K562 (cell line): ENCODE data around the gene NOC4L. TPM values are rescaled to one million over a fixed set of nuclear protein-coding genes. Genes with fewer than 3 reads are reported as not detected.

Experiments used
- HCFC1 ChIP-seq: IDR thresholded peaks from 2 replicates; pipeline ENCODE4 v1.6.1; 2012; ENCODE audit warnings: low read depth, low read length, improper control_type of control experiment
- MAFK ChIP-seq: IDR thresholded peaks from 2 replicates; pipeline ENCODE4 v1.6.1; 2011; ENCODE audit warnings: low read length, improper control_type of control experiment
- RAD51 ChIP-seq: fragments of 450-650 bp; IDR thresholded peaks from 2 replicates; pipeline ENCODE4 v1.7.1; 2016; ENCODE audit warnings: low read depth, mild to moderate bottlenecking, borderline replicate concordance
- RB1 ChIP-seq: fragments of 450-650 bp; IDR thresholded peaks from 2 replicates; pipeline ENCODE4 v1.6.1; 2017; ENCODE audit warnings: low read depth, mild to moderate bottlenecking
- SLC30A9 ChIP-seq: fragments of 250-450 bp; sonication (Bioruptor Pico); IDR thresholded peaks from 2 replicates; pipeline ENCODE4 v1.8.0; 2022; ENCODE audit warnings: mild to moderate bottlenecking, moderate library complexity
- UBTF ChIP-seq, 2 experiments: IDR thresholded peaks; 2 replicates each; pipeline ENCODE4 v1.6.1; 2012; ENCODE audit warnings: improper control_type of control experiment in 2 of 2, low read depth in 2 of 2, low read length in 2 of 2, borderline replicate concordance in 1 of 2
- ZEB2 ChIP-seq: fragments of 450-650 bp; IDR thresholded peaks from 2 replicates; pipeline ENCODE4 v1.6.1; 2016
- ZFP30 ChIP-seq: fragments of 250-450 bp; sonication (Bioruptor Pico); IDR thresholded peaks from 2 replicates; pipeline ENCODE4 v1.8.0; 2022; ENCODE audit warnings: moderate library complexity, mild to moderate bottlenecking, inconsistent platforms, borderline replicate concordance
- ZKSCAN3 ChIP-seq: fragments of 250-450 bp; sonication (Bioruptor Pico); IDR thresholded peaks from 2 replicates; pipeline ENCODE4 v1.4.0; 2020
- ZNF121 ChIP-seq: sonication (generic); formaldehyde crosslinking; conservative IDR thresholded peaks from 2 replicates; pipeline ENCODE4 v1.8.0; 2022; ENCODE audit warnings: missing genetic modification reagents
- ZNF347 ChIP-seq: fragments of 450-650 bp; formaldehyde crosslinking; IDR thresholded peaks from 2 replicates; pipeline ENCODE4 v1.4.0; 2020; ENCODE audit warnings: low read depth, mild to moderate bottlenecking, moderate library complexity
- ZNF696 ChIP-seq: fragments of 250-450 bp; sonication (Bioruptor Pico); conservative IDR thresholded peaks from 2 replicates; pipeline ENCODE4 v1.4.0; 2020; ENCODE audit warnings: mild to moderate bottlenecking, moderate library complexity
- polyA plus RNA-seq, 8 experiments: library from polyadenylated mRNA; depleted of rRNA in 4 of 8; stranded (reverse) in 5 of 8; unstranded in 3 of 8; fragments of >200 nt; fragmentation: Nextera tagmentation in 2 of 8; fragmentation: Illumina TruSeq in 1 of 8; extraction: Ambion mirVana in 2 of 8; extraction: Trizol in 1 of 8; gene quantifications; 2 replicates each; pipeline versions ENCODE4 v1.2.1 to v1.2.3, GENCODE V29; 2011 to 2014; ENCODE audit warnings: inconsistent platforms in 1 of 8, missing spikeins in 1 of 8
- total RNA-seq, 7 experiments: library from RNA; depleted of rRNA in 6 of 7; stranded (reverse); fragments of >200 nt in 6 of 7; fragmentation: Illumina TruSeq in 2 of 7; extraction: Trizol in 2 of 7; gene quantifications; 2 replicates each; pipeline versions ENCODE4 v1.2.1 to v1.2.3, GENCODE V29; 2011 to 2021; ENCODE audit warnings: low replicate concordance in 1 of 7

The NOC4L gene
- total and polyA plus RNA-seq, 9 of the 15 experiments (the other 6 are each of a cell fraction or from before 2014, with no cell fraction given): 1.3 to 77.0 (median 20.0) TPM

GRCh38 chr12:132167611-132168310, 23.5 kb downstream of the NOC4L start (continued):
- TF ChIP-seq RAD51: peak; percentile 40; the same call in 1 of the 2 replicates
- TF ChIP-seq RB1: no peak
- TF ChIP-seq ZEB2: no peak
- no peak for TF ChIP-seq HCFC1
- no peak for TF ChIP-seq SLC30A9 (CRISPR knock-in tag)
- no peak for TF ChIP-seq ZKSCAN3
- no peak for TF ChIP-seq UBTF (IDR thresholded peaks at IDR 0.05; ENCODE audit: borderline replicate concordance in 1 of 2, low read depth in 2 of 2, low read length in 2 of 2)
- no peak for TF ChIP-seq ZNF696 (CRISPR knock-in tag)
- TF ChIP-seq MAFK: 0 out of 2 replicates have a peak, but pooled peaks have one; percentile 4
- TF ChIP-seq ZFP30 (CRISPR knock-in tag): no peak
- TF ChIP-seq ZNF121 (CRISPR knock-in tag): no peak
- no peak for TF ChIP-seq ZNF347
